Naive thymus-derived CD4-positive, alpha-beta T cell (primary cell): ENCODE results near the gene SLC35F6. TPM values are rescaled to one million over a fixed set of nuclear protein-coding genes. Genes with fewer than 3 reads are reported as not detected.
"Not testable (repeated sequence)": the region's sequence is repeated elsewhere in the genome, so short reads cannot be mapped to it uniquely, and the experiment has no call there.

Experiments used
- ATAC-seq: fragments of 150-1000 bp; cut with Tn5 transposase; 2 replicates; pipeline ENCODE4 v1.10.0; 2021; ENCODE audit warnings: mild to moderate bottlenecking, moderate library complexity
- CTCF ChIA-PET: fragments of 350-600 bp; sonication (Branson Sonifier 250); formaldehyde crosslinking; loops from one replicate; lab custom pipeline; 2021; ENCODE audit warnings: antibody characterized with exemption; lab: Charles Lee
- POLR2A ChIA-PET: fragments of 350-600 bp; sonication (Branson Sonifier 250); formaldehyde crosslinking; loops from one replicate; lab custom pipeline; 2021; ENCODE audit warnings: antibody characterized with exemption, inconsistent platforms; lab: Charles Lee
- DNase-seq, 9 donors: peaks; one replicate each; pipeline versions ENCODE4 v3.0.0 to v3.0.0-alpha.2; 2020 to 2022; ENCODE audit warnings: mixed read lengths in 1 of 9
- H3K27ac ChIP-seq: one replicate; pipeline ENCODE4 v1.7.0; 2013; ENCODE audit warnings: mild to moderate bottlenecking, low read depth, low read length, moderate library complexity
- H3K27me3 ChIP-seq, 2 donors: one replicate each; pipeline ENCODE4 v1.7.0; 2013; ENCODE audit warnings: low read length in 2 of 2, mild to moderate bottlenecking in 2 of 2, moderate library complexity in 2 of 2; ENCODE audit not compliant: control insufficient read depth in 2 of 2, insufficient read depth in 2 of 2
- H3K36me3 ChIP-seq, 3 experiments: 1 replicate in 2 of 3; 2 replicates in 1 of 3; pipeline ENCODE4 v1.7.0; 2013; ENCODE audit warnings: low read length in 3 of 3, mild to moderate bottlenecking in 3 of 3, moderate library complexity in 1 of 3; ENCODE audit not compliant: insufficient read depth in 3 of 3, control insufficient read depth in 2 of 3
- H3K4me1 ChIP-seq, 2 donors: one replicate each; pipeline ENCODE4 v1.7.0; 2013; ENCODE audit warnings: low read length in 2 of 2, mild to moderate bottlenecking in 2 of 2, moderate library complexity in 1 of 2; ENCODE audit not compliant: control insufficient read depth in 2 of 2, insufficient read depth in 2 of 2
- H3K4me3 ChIP-seq: 2 replicates; pipeline ENCODE4 v1.7.0; 2013; ENCODE audit warnings: mild to moderate bottlenecking, low read length
- H3K9me3 ChIP-seq, 3 experiments: 1 replicate in 2 of 3; 2 replicates in 1 of 3; pipeline ENCODE4 v1.7.0; 2013; ENCODE audit warnings: low read length in 3 of 3; ENCODE audit not compliant: control insufficient read depth in 2 of 3
- H3K27ac Mint-ChIP-seq, 9 donors: one replicate each; pipeline ENCODE4 v1.8.0; 2020 to 2022; ENCODE audit warnings: mixed read lengths in 9 of 9, mild to moderate bottlenecking in 8 of 9, moderate library complexity in 5 of 9, inconsistent platforms in 2 of 9
- H3K27me3 Mint-ChIP-seq, 5 donors: one replicate each; pipeline ENCODE4 v1.8.0; 2021 to 2022; ENCODE audit warnings: mixed read lengths in 5 of 5, mild to moderate bottlenecking in 1 of 5
- H3K36me3 Mint-ChIP-seq, 5 donors: one replicate each; pipeline ENCODE4 v1.8.0; 2020 to 2022; ENCODE audit warnings: mixed read lengths in 5 of 5, mild to moderate bottlenecking in 3 of 5, inconsistent platforms in 1 of 5
- H3K4me1 Mint-ChIP-seq, 7 donors: one replicate each; pipeline ENCODE4 v1.8.0; 2020 to 2022; ENCODE audit warnings: mixed read lengths in 7 of 7, mild to moderate bottlenecking in 3 of 7, inconsistent platforms in 1 of 7
- H3K4me3 Mint-ChIP-seq, 10 donors: one replicate each; pipeline ENCODE4 v1.8.0; 2020 to 2022; ENCODE audit warnings: mild to moderate bottlenecking in 10 of 10, mixed read lengths in 10 of 10, moderate library complexity in 6 of 10, inconsistent platforms in 2 of 10
- H3K9me3 Mint-ChIP-seq, 11 donors: one replicate each; pipeline ENCODE4 v1.8.0; 2020 to 2022; ENCODE audit warnings: mixed read lengths in 11 of 11, mild to moderate bottlenecking in 4 of 11, inconsistent platforms in 1 of 11, moderate library complexity in 1 of 11
- intact Hi-C, 2 donors: fragments of 100-400 bp; cut with micrococcal nuclease; formaldehyde crosslinking; loops; one replicate each; pipeline ENCODE4 v1.15.1; 2023
- polyA plus RNA-seq, 2 donors: library from polyadenylated mRNA; unstranded; fragments of 300-500 nt; fragmentation: Illumina TruSeq; gene quantifications; one replicate each; pipeline ENCODE4 v1.2.3, GENCODE V29; 2021
- total RNA-seq, 6 experiments: library from RNA in 5 of 6; stranded (reverse) in 5 of 6; gene quantifications; 1 replicate in 5 of 6; 2 replicates in 1 of 6; pipeline ENCODE4 v1.2.3 and lab custom pipeline; 2021 to 2026

SLC35F6 gene
- total and polyA plus RNA-seq, 7 experiments from 2014 or later: 4.7 to 22.5 (median 19.1) TPM

DNA sequence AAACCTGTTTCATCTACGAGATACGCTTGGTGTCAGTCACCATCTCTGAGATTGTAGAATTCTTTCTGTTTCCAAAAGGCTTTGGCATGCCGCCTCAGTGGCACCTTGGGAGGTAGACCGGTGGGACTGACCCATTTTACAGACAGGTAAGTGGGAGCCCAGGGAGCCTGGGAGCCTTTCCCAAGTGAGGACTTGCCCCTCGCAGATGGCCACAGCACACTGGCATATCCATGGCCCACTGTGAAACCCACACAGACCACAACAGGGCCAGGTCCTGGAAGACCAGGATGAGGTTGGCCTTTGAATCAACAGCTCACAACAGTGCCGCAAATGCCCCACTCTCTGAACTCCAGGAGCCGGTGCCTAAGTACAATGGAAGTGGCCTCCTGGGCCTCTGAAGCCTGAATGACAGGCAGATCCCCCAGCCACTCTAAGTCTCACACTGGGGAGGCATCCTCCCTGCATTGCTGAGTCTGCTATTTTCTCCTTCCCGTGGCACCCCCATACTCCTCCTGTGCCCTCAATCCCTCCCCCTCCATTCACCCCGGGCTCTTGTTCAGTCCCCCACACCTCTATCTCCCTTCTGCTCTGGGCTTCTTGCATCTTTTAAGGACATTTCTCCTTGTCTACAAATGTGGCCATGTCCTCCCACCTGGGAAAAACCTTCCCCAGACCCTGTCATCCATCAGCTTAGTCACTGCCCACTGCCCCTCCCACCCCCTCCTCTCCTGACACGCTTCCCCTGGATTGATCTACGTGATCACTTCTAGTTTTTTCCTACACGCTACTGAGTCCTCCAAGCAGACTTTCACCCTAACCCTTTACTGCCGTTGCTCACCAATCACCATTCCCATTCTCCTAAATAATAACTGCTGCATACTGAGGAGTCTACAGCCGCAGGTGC, 48.0 kb downstream of the SLC35F6 start:
- Histone ChIP-seq H3K36me3 (no peaks in the 10 kb centered on the region), H3K9me3 (no peaks in the 10 kb centered on the region), H3K27me3 (no peaks in the 10 kb centered on the region), H3K27ac (no peak overlapping the region), H3K4me3 (no peak overlapping the region), H3K4me1 (peaks cover 0 to 37% of the 10 kb centered on the region in 2 donors)
- ATAC-seq (no peak), DNase-seq (no peak)
- H3K27me3 Mint-ChIP-seq: peaks cover 5 to 23% (median 10%) of the 10 kb centered on the region in 5 donors
- peak overlapping the region in 5 of 9 donors; percentile 22 to 76 (median 63) for H3K27ac Mint-ChIP-seq
- H3K9me3 Mint-ChIP-seq: peaks cover 0 to 2% (median 0%) of the 10 kb centered on the region in 11 donors
- no peaks in the 10 kb centered on the region for H3K36me3 Mint-ChIP-seq
- POLR2A ChIA-PET: no interaction called here
- intact Hi-C loops: no loop called here
- CTCF ChIA-PET: interaction anchor here (1.2 kb wide), 1 partner anchor 67 kb away, joined by 3 read pairs; no protein-coding TSS in a partner anchor
- peak overlapping the region in 6 of 10 donors; percentile 10 to 84 (median 37) for H3K4me3 Mint-ChIP-seq
- H3K4me1 Mint-ChIP-seq: peaks cover 6 to 68% (median 55%) of the 10 kb centered on the region in 7 donors

DNA sequence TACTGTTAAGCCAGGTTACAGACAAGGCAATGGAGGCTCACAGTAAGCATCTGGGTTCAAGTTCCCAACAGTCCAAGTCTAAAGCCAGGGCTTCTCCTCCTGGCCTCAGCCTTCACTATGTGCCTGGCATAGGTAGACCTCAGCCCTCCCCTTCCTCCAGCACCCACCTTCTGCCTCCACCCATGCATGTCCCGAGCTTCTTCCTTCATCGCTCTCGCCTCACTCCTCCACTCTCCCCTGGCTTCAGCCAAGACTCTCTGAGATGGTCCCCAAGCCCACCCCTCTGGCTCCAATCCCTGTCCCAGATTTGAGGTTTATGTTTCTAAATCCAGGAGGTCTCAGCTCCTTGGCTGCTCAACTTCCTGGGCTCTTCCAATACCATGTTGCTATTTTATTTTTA, 48.6 kb downstream of the SLC35F6 start:
- Mint-ChIP-seq H3K27ac (peak overlapping the region in 1 of 9 donors; percentile 63), H3K27me3 (peaks cover 5 to 30% (median 10%) of the 10 kb centered on the region in 5 donors), H3K36me3 (no peaks in the 10 kb centered on the region), H3K9me3 (peaks cover 0 to 2% (median 0%) of the 10 kb centered on the region in 11 donors), H3K4me3 (peak overlapping the region in 3 of 10 donors; percentile 24 to 65 (median 60)), H3K4me1 (peaks cover 6 to 62% (median 50%) of the 10 kb centered on the region in 7 donors)
- Histone ChIP-seq H3K4me3 (no peak overlapping the region), H3K27ac (no peak overlapping the region), H3K27me3 (no peaks in the 10 kb centered on the region), H3K4me1 (peaks cover 0 to 37% of the 10 kb centered on the region in 2 donors), H3K36me3 (no peaks in the 10 kb centered on the region), H3K9me3 (no peaks in the 10 kb centered on the region)
- no peak for ATAC-seq
- no peak for DNase-seq
- CTCF ChIA-PET: interaction anchor here (1.2 kb wide), 1 partner anchor 68 kb away, joined by 3 read pairs; no protein-coding TSS in a partner anchor
- POLR2A ChIA-PET: no interaction called here
- intact Hi-C loops: no loop called here

DNA sequence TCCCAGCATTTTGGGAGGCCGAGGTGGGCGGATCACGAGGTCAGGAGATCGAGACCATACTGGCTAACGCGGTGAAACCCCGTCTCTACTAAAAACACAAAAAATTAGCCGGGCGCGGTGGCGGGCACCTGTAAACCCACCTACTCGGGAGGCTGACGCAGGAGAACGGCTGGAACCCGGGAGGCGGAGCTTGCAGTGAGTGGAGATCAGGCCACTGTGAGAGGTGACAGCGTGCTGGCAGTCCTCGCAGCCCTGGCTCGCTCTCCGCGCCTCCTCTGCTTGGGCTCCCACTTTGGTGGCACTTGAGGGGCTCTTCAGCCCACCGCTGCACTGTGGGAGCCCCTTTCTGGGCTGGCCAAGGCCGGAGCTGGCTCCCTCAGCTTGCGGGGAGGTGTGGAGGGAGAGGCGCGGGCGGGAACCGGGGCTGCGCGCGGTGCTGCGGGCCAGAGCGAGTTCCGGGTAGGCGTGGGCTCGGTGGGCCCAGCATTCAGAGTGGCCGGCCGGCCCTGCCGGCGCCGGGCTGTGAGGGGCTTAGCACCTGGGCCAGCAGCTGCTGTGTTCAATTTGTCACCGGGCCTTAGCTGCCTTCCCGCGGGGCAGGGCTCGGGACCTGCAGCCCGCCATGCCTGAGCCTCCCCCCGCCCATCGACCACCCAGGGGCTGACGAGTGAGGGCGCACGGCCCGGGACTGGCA, 50.1 kb downstream of the SLC35F6 start:
- DNase-seq, H3K9me3 ChIP-seq, POLR2A ChIA-PET, H3K36me3 ChIP-seq, H3K27ac Mint-ChIP-seq, H3K36me3 Mint-ChIP-seq, CTCF ChIA-PET, H3K27ac ChIP-seq, H3K4me3 ChIP-seq, H3K9me3 Mint-ChIP-seq, ATAC-seq, intact Hi-C loops, H3K27me3 ChIP-seq, H3K4me3 Mint-ChIP-seq: not testable (repeated sequence)
- H3K4me1 ChIP-seq: peaks cover 0 to 32% of the 10 kb centered on the region in 2 donors
- H3K27me3 Mint-ChIP-seq: peaks cover 5 to 31% (median 10%) of the 10 kb centered on the region in 5 donors
- peaks cover 6 to 49% (median 39%) of the 10 kb centered on the region in 7 donors for H3K4me1 Mint-ChIP-seq

DNA sequence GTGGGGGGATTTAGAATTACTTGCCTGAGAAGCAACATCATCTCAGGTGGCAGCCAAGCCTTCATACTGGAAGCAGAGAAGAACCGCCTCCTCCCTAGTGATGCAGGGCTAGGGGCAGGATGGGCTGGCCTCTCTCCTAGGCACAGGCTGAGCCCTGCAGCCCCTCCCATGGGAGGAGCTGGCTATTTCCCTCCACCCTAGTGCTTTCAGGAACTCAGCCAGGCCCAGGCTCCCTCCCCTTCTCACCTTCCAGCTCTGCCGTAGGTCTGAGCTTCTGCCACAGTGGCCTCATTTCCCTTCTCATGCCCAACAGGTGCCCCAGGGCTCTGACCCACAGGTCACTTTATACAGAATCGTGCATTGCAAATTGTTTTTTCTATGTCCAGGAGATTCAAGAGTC, 52.8 kb downstream of the SLC35F6 start:
- Mint-ChIP-seq H3K9me3 (peaks cover 0 to 2% (median 0%) of the 10 kb centered on the region in 11 donors), H3K27me3 (peaks cover 5 to 31% (median 10%) of the 10 kb centered on the region in 5 donors), H3K4me1 (peaks cover 0 to 22% (median 15%) of the 10 kb centered on the region in 7 donors), H3K27ac (no peak overlapping the region), H3K36me3 (no peaks in the 10 kb centered on the region), H3K4me3 (no peak overlapping the region)
- DNase-seq (no peak), ATAC-seq (no peak)
- H3K27ac ChIP-seq: no peak overlapping the region
- H3K9me3 ChIP-seq: no peaks in the 10 kb centered on the region
- H3K4me3 ChIP-seq: no peak overlapping the region
- intact Hi-C loops: no loop called here
- no peaks in the 10 kb centered on the region for H3K27me3 ChIP-seq
- H3K4me1 ChIP-seq: peaks cover 0 to 8% of the 10 kb centered on the region in 2 donors
- CTCF ChIA-PET: no interaction called here
- no peaks in the 10 kb centered on the region for H3K36me3 ChIP-seq
- POLR2A ChIA-PET: no interaction called here

DNA sequence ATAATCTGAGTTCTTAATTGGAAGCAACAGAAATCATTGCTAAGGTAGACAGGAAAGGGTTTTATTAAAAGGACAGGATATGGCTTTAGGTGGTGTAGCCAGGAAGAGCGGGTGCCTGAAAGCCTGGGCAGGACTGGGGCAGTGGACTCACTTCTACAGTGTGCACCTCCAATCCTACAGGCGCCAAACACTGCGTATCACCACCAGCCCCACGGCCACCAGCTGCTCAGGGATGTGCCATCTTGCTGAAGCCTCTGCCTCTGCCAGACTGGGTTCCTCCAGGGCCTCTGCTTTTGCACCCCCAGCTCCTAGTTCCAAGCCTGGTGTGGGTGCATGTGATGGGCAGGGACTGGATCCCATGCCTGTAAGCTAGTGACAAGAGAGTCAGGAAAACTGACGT, 54.2 kb downstream of the SLC35F6 start:
- CTCF ChIA-PET: no interaction called here
- intact Hi-C loops: no loop called here
- H3K4me1 ChIP-seq: no peaks in the 10 kb centered on the region
- POLR2A ChIA-PET: no interaction called here
- Mint-ChIP-seq H3K4me3 (no peak overlapping the region), H3K27ac (no peak overlapping the region), H3K4me1 (peaks cover 0 to 10% (median 6%) of the 10 kb centered on the region in 7 donors), H3K9me3 (peaks cover 0 to 2% (median 0%) of the 10 kb centered on the region in 11 donors), H3K27me3 (peaks cover 5 to 22% (median 10%) of the 10 kb centered on the region in 5 donors), H3K36me3 (no peaks in the 10 kb centered on the region)
- no peak overlapping the region for H3K4me3 ChIP-seq
- H3K27me3 ChIP-seq: no peaks in the 10 kb centered on the region
- H3K9me3 ChIP-seq: no peaks in the 10 kb centered on the region
- no peaks in the 10 kb centered on the region for H3K36me3 ChIP-seq
- ATAC-seq (no peak), DNase-seq (no peak)
- no peak overlapping the region for H3K27ac ChIP-seq

DNA sequence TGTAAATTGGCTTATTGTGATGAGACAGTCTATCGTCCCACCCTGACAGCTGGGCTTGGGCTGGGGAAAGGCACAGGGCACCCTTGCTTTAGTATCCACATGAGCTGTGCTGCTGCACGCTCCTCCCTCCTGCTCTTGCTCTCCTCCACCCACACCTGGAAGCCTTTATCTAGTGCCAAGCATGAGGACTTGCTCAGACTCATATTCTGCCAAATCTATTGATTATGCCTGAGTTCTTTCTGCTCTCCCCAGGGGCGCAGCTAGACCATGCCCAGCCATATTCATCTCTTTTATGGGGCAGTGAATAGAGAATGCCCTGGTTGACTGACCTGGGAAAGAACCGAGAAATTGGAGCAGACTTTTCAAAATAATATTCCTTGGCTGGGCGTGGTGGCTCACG, 54.9 kb downstream of the SLC35F6 start:
- ATAC-seq: no peak
- H3K36me3 Mint-ChIP-seq: no peaks in the 10 kb centered on the region
- Histone ChIP-seq H3K4me3 (no peak overlapping the region), H3K4me1 (no peaks in the 10 kb centered on the region), H3K27ac (no peak overlapping the region), H3K36me3 (no peaks in the 10 kb centered on the region), H3K9me3 (no peaks in the 10 kb centered on the region), H3K27me3 (no peaks in the 10 kb centered on the region)
- peaks cover 5 to 20% (median 10%) of the 10 kb centered on the region in 5 donors for H3K27me3 Mint-ChIP-seq
- peaks cover 0 to 6% (median 4%) of the 10 kb centered on the region in 7 donors for H3K4me1 Mint-ChIP-seq
- no peak for DNase-seq
- CTCF ChIA-PET: no interaction called here
- intact Hi-C loops: no loop called here
- no peak overlapping the region for H3K4me3 Mint-ChIP-seq
- H3K27ac Mint-ChIP-seq: no peak overlapping the region
- H3K9me3 Mint-ChIP-seq: peaks cover 0 to 2% (median 0%) of the 10 kb centered on the region in 11 donors
- POLR2A ChIA-PET: no interaction called here
